ENCODE measurements around the gene AIDA.
A peak's percentile ranks its signal among the peaks of the same experiment; 100 is the strongest.
"Not testable (repeated sequence)": the region's sequence is repeated elsewhere in the genome, so short reads cannot be mapped to it uniquely, and the experiment has no call there.

The AIDA gene

DNA sequence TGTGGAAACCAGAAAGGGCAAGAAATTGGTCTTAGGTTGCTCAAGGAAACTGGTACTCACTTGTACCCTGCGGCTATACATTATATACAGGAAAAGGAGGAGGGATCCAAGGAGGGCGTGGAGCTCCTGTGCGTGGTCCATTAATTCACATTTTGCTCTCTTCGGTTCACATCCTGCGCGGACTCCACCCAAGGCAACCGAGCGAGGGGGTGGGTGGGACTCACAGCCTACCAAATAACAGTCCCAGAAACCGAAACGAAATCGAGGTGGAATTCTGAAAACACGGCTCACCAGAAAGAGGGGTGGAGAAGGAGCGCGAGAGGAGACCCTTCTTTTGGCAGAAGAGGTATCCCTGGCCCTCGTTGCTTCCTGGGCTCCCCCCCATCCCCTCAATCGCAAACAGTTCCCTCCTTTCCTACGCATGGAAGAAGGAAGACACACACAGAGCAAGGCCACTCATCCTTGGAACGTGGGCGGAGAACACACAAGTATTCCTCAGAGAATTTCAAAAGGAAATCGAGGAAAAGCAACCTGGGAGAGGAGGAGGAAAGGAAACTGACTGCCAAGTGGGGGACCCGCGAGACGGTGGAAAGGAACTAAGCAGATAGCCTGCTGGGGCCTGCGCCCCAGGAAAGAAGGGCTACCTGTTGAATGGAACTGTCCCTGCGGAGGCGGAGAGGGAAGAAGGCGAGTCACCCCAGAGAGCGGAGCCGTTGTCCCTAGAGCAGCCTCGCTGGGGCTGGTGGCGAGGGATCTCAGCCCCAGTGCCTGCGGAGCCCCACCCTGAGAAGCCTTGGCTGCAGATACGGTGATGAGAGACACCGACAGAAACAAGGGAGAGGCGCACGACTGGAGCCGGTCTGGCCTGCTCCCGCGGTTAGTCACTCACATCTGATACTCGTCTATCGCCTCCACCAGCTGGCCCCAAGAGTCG, 705 bp downstream of the AIDA start:
- DNase-seq, result no peak

DNA sequence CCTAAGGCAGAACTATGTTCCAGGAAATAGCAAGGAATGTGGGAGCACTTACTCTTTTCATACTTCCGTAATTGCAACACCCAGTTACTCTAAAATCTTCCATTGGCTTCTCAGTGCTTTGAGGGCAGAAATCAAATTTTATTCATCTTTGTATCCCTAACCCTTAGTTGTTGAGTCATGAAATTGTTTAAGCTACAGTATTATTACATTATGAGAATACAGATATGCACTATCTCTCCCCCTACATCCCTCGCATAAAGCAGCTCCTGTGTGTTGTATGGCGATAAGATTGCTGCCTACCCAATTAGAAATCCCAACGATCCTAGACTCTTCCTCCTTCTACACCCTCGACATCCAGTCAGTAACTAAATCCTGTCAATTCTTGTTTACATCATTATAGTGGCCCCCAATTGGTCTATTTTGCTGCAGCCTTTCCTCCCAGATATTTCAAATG, 2.6 kb downstream of the AIDA start:
- DNase-seq, result no peak

DNA sequence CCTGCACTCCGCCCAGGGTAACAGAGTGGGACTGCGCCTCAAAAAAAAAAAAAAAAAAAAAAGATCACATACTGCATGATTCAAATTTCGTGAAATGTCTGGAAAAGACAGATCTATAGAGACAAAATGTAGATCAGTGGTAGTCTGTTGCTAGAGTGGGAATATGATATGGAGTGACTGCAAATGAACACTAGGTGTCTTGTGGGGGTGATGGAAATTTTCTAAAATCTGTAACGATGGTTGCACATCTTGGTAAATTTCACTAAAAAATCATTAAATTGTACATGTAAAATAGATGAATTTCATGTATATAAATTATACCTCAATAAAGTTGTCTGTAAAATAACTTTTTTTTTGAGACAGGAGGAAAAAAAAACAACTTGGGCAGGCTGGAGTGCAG, 5.5 kb downstream of the AIDA start:
- DNase-seq, result no peak

DNA sequence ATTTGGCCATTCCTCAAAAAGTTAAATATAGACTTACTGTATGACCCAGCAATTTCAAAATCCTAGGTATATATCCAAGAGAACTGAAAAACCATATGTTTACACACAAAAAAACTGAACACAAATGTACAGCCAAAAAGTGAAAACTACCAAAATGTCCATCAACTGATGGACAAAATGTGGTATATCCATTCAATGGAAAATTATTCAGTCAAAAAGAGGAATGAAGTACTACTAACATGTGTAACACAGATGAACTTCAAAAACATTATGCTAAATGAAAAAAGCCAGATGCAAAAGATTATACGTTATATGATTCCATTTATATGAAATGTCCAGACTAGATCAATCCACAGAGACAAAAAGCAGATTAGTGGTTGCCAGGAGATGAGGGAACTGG, 8.0 kb downstream of the AIDA start:
- DNase-seq, result no peak

DNA sequence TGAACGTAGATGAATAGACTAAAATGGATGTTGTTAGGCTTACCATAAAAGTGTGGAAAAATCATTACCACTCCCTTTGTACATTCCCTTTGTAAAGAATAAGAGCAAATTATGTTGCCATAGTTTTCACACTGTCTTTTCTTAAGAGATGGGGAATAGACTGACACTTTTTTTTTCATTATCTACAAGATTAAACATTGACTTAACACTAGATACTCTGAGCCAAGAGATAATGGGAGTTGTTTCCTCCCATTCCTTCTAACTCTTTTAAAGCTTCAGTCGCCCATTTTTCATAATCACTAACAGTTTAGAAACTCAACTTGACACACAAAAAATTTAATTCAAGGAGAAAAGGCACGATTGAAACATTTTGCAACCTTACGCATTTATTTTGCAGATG, 10.1 kb downstream of the AIDA start:
- DNase-seq, result no peak

DNA sequence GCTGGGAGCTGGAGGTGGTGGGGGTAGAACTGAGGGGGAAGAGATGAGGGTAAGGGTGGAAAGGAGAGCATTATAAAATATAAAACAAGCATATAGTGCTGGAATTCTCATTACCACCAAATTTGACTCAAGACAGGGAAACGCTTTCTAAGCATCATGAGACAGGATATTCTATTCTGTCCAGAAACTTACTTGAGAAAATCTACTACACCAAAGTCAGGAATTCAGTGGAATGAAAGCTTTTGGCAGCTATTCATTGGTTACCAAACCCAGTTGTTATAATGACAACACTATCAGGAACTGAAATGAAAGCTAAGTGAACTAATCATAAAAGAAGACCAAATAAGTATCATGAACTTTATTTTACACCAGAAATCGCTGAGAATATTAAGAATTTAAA, 14.5 kb downstream of the AIDA start:
- no peak for DNase-seq

DNA sequence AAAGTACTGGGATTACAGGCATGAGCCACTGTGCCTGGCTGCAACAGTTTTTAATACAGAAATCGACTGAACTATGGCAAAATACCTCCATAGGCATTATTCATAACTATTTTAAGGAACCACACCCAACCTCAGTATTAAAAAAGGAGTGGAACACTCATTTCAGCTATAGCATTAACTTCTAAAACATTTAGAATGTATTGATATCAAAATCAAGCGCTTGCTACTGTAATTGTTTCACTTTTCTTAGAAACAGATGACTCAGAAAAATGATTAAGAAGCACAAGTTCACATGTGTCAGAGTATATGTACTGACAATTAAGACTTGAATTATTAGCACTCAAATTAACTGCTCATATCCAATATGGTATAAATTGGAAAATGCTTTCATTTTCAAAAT, 15.1 kb downstream of the AIDA start:
- DNase-seq, result no peak

DNA sequence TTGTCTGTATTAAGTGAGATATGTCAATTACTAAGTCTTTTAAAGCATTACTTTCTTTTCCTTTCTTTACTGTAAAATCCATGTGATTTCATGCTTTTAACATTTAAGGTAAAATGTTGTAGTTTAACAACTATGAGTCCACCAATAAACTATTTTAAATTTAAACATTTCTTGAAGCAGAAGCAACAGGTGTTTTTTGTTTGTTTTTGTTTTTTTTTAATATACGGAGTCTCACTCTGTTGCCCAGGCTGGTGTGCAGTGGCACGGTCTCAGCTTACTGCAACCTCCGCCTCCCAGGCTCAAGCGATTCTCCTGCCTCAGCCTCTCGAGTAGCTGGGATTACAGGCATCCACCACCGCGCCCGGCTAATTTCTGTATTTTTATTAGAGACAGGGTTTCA, 15.6 kb downstream of the AIDA start:
- DNase-seq, result no peak

DNA sequence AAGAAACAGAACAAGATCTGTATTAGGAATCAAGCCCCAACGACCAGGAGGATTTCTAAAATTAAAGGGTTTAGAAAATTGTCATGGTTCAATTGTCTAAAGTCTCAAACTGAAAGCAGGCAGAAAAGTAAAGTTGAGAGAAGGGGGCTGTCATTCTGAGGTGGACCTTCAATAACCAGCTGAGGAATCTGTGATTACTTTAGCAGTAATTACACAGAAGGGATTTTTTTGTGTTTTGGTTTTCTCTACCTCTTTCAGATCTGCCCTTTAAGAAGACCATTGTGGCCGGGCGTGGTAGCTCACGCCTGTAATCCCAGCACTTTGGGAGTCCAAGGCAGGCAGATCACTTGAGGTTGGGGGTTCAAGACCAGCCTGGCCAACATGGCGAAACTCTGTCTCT, 17.4 kb downstream of the AIDA start:
- no peak for DNase-seq

DNA sequence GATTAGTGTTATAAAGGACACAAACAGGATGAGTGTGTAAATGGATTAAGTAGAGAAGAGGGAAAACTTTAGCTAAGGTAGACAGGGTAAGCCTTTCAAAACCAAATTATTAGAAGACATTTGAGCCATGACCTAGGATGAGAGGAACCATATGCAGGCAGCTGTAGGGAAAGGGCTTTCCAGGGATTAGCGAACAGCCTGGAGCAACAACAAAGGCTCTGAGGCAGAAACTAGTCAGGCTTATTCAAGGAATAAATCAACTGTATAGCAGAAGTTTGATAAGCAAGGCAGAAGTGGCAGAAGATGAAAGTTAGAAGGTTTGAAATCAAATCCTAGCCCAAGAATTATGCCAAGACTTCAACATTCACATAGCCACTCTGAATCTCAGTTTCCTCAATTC, 21.3 kb downstream of the AIDA start:
- DNase-seq, result no peak

DNA sequence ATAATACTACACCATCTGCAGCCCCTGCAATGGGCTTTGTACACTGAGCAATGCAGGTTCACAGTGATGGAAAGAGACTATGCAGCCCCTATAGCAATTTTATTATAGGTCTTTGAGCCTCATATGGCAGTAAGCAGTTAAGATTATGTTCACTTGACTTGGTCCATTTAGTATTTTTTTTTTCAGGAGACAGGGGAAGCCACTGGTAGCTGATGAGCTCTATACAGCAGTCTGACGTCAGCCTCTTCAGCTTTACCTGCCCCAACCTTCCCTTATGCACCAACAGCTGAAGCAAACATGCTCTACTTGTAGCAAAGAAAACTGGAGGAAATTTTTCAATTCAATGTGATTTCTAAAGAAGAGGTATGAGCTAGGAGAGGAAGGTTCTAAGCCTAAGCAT, 32.2 kb downstream of the AIDA start:
- DNase-seq, result no peak

DNA sequence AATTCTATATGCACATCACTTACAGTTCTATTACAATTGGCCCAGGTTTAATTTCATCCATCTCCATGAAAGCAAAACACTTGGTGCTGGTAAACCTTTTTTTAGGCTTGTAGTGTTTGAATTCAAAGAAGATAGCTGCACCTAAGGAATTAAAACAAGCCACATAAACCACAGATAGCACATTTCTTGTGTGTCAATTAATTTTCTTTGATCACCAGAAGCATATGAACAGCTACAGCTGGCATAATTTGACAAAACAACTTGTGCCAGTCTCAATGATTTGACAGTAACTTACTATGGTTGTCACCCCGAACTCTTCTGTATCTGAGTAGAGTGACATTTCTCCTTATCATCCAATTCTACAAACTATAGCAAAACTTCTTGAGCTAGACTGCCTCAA, 42.2 kb downstream of the AIDA start:
- DNase-seq, result no peak

DNA sequence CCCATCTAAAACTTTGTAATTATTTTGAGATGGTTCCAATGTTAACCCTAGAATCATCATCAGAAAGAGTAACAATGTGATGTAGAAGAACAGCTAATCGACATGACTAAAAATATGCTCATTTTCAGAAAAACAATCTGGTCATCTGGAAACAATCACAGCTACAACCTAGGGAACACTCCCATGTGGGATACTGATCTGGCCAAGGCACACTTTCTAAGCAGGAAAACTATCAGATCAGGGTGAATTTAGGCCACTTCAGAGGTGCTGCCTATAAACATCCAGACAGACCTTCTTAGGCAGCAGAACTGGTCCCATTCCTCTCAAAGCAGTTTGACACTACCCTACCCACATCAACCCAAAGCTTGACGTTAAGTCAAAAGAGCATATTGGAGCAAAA, 43.2 kb downstream of the AIDA start:
- DNase-seq, result not testable (repeated sequence)

DNA sequence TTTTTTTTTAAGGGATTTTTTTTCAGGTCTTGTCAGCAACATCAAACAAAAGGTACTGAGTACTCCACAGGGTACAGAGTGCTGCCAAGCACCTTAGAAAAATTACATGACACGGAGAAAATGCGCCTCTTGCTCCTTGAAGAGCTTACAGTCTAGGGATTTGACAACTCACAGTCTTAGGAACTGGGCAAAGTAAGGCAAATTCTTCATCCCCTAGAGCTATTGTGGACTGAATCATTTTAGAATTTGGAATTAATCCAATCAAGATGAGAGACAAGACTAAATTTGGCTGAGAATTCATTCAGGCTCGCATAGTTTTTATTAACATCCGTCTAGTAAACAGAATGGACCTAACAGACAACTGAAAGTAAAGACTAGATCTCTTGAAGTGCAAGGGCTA, 44.1 kb downstream of the AIDA start:
- DNase-seq, result not testable (repeated sequence)

DNA sequence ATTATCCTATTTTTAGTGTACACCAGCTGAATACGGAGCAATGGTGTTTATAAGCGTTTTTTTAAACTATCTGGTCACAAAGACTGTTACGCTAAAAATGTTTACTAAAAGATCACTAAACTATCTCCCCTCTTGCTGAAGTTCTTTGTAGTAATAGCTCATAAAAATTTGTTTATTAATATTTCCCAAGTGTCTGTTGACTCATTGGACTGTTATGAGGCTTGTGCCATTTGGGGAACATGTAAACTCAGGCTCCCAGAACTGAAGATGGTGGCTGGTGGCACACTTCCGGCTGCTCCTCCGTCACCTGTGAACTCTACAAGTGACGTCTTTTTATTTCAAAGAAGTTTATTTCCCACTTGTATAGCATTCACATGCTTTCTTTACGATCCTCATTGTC, 46.3 kb downstream of the AIDA start:
- DNase-seq, result no peak

DNA sequence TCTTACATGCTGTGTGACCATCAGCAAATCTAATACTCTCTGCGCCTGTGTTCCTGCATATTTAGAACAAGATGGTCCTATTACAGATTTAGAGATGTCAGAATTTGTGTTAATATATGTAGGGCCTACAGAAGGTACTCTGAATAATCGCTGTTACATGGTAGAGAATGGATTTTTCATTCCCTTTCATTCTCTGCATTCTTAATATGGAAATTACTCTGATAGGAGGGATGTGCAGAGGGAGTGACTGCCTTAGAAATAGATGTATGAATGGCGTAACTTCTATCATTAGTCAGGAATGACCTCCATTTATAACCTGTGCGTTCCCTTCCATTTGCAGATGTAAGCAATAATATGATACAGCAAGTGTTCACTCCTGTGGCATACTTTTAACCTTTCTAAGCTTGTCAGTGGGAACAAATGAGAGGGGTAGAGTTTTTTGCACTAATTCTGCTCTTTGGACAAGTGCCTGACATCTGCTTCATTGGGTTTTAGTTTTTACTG, 48.8 kb downstream of the AIDA start:
- DNase-seq, result no peak

DNA sequence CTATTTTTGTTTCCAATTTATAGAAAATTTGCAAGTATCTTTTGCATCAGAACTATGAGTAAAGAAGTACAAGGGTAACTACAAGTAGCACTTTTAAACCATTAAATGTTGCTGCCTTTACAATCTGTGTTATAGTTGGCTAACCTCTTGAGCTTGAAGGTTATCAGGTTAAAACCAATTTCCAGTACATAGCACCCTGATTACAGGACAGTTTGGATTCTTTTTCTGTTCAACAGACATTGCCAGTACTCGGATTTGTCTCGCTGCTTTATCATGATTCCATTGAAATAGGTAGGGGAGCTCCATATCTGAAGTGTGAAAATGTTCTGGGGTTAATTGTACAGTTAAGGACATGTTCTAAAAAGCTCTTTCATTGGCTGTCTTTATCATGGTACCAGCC, 54.4 kb downstream of the AIDA start:
- no peak for DNase-seq

DNA sequence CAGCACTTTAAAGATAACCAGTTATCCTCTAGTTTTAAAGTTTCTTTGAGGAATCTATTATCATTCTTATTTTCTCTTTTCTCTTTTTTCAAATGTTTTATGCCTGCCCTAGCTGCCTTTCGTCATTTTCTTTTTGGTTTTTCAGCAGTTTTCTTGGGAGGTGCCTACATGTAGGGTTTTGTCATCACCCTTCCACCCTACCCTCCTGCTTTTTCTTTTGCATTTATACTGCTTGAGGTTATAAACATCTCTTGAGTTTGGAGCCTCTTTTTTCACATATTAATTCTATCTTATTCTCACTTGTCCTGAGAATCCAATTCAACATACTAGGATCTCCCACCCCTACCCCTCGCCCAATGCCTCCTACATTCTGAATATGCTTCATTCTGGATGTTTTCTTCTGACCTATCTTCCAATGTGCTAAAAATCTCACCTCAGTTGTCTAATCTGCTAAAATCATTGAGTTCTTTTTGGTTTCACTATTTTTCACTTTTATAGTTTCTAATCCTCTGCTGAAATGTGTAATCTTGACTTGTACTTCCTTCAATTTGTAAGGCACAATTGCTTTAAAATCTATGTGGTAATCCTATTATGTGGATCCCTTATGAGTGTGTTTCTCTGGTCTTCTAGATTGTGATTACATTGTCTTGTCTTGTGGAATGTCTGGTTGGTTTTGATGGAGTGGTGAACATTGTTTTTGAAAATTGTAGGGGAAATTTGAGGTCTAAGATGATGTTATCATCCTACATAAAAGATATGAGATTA, 55.7 kb downstream of the AIDA start:
- DNase-seq, result no peak

DNA sequence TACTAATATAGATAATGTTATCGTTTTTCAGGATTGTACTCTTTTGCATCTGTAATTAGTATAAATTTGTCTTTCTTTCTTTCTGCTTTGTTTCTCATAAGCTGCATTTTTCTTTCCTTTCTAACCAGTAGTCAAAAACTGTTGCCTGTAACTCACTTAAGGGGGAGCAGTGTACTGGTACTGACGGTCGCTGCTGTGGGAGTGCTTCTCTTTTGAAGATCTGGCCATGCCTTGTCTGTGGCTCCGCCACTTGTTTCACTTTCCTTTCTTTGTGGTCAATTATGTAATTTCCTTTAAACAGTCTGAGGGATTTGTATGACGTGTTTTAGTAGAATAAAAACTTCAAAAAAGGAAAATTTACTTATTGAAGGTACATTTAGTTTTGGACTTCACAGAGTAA, 57.4 kb downstream of the AIDA start:
- DNase-seq, result no peak

DNA sequence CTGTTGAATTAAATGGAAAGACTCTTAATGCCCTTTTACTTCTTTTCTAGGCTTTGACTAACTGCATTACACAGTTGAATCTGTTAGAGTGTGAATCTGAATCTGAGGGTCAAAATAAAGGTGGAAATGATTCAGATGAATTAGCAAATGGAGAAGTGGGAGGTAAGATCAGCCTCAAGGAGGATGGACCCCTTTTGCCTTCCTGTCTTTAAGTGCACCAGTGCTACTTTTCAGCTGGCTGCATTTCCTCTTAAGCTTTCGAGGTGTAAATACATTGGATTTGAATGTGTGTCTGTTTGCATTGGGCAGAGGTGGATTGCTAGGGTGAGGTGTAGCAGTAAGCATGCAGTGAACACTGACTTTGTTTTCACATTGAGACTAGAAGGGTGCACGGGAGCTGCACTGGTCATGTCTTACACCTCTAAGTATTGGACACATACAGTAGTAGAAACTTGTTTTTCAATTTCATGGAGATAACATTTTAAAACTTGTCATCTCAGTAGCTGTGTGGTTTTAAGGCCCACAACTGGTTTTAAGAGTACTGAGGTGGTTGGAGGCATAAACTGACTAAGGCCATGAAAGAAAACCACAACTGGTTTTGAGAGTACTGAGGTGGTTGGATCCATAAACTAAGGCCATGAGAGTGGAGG, 59.0 kb downstream of the AIDA start:
- no peak for DNase-seq

DNA sequence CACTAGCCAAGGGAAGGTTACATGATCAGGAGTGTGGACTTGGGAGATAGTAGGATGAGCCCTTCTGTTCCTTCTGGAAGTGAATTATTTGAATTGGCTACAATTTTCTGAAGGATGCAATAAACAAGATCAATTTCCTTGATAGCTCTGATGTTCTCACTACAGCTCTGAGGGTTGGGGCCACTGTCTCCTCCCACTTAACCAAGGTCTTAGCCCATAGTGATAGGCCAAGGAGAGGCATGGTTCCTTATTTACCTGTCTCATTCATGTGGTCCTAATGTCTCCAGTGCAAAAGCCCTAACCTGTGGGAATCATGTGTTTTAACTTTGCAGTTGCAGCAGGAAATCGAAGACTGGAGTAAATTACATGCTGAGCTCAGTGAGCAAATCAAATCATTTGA, 59.6 kb downstream of the AIDA start:
- no peak for DNase-seq

DNA sequence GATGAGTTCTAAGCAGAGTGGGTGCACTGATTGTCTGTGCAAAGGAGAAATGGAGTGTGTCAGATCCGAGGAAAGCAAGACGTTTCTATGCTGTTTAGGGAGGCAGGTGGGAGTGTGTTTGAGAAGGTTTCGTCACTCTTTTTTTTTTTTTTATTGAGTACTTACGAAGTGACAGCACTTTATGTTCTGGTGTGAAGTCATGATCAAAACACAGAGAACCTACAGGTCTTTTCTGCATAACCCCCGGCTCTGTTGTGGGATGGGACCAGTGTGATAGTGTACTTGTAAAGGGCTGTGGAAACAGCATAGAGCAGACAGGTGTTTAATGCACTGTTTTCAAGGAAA, 67.7 kb downstream of the AIDA start:
- no peak for DNase-seq

DNA sequence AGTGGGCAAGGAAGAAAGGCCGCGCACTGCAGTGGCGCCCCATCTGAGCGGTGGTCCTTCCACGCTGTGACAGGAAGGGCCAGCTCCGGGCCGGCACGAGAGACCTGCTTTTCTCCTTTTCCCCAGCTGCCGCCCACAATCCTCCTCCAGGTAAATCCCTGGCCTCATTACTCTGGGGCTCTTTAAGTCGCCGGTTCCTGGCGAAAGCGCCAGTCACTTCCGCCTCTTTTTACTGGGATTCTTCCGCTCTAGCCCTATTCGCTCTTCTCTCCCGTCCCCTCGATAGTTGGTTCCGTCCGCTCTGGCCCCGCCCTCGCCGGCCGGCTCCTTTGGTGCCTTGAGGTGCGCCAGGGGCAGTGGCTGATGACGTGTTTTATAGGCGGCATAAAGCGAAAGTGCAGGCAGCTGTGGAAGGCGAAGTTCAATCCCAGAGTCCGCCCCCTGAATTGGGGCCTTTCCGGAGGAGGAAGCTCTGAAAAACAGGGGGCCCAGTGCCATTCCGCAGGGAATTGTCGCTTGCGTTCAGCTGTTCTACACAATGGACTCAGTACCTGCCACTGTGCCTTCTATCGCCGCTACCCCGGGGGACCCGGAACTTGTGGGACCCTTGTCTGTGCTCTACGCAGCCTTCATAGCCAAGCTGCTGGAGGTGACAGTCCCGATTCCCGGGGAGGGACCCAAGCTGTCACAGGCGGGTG, 68.2 kb downstream of the AIDA start:
- peak; percentile 87 for DNase-seq

Measured in NCI-H1436 treated with DMSO at 0.1 percent for 48 hours (cell line).